Breast epithelium (tissue), 4 donors: ENCODE measurements around the gene TAS1R3. TPM values are rescaled to one million over a fixed set of nuclear protein-coding genes. Genes with fewer than 3 reads are reported as not detected.

ENCODE experiments used
- DNase-seq, 2 donors: peaks; one replicate each; pipeline ENCODE4 v3.0.0-alpha.2; 2019; ENCODE audit warnings: low spot score in 2 of 2
- H3K27ac ChIP-seq, 2 donors: fragments of 200-600 bp; sonication (generic) in 1 of 2; one replicate each; pipeline ENCODE4 v1.5.1; 2016 to 2019; ENCODE audit warnings: mild to moderate bottlenecking in 1 of 2
- H3K27me3 ChIP-seq, 2 donors: fragments of 200-600 bp; sonication (generic) in 1 of 2; one replicate each; pipeline versions ENCODE4 v1.5.1 to v1.6.0; 2017 to 2019; ENCODE audit warnings: control low read depth in 1 of 2, mild to moderate bottlenecking in 1 of 2
- H3K36me3 ChIP-seq: fragments of 200-600 bp; one replicate; pipeline ENCODE4 v1.5.1; 2019
- H3K4me1 ChIP-seq, 2 donors: fragments of 200-600 bp; sonication (generic); one replicate each; pipeline ENCODE4 v1.5.1; 2016 to 2019; ENCODE audit warnings: control low read depth in 1 of 2
- H3K4me3 ChIP-seq, 3 donors: fragments of 200-600 bp; sonication (generic); 1 replicate in 2 of 3; 2 replicates in 1 of 3; pipeline ENCODE4 v1.5.1; 2016 to 2019; ENCODE audit warnings: mild to moderate bottlenecking in 3 of 3, moderate library complexity in 2 of 3
- H3K9me3 ChIP-seq, 2 donors: fragments of 200-600 bp; sonication (generic) in 1 of 2; one replicate each; pipeline ENCODE4 v1.5.1; 2016 to 2019; ENCODE audit warnings: control low read depth in 1 of 2
- POLR2A ChIP-seq: fragments of 450-650 bp; IDR thresholded peaks from one replicate; pipeline ENCODE4 v1.6.1; 2016; ENCODE audit warnings: antibody characterized with exemption, mild to moderate bottlenecking, moderate library complexity
- POLR2AphosphoS5 ChIP-seq, 3 donors: sonication (generic); formaldehyde crosslinking; IDR thresholded peaks; one replicate each; pipeline ENCODE4 v1.6.1; 2017; ENCODE audit warnings: antibody characterized with exemption in 3 of 3
- intact Hi-C: fragments of 100-400 bp; cut with DNase I; formaldehyde crosslinking; loops from one replicate; pipeline ENCODE4 v1.15.1; 2023; ENCODE audit warnings: low total_unique reads
- total RNA-seq, 3 donors: library from RNA; depleted of rRNA; stranded (reverse); fragments of >200 nt; gene quantifications; one replicate each; pipeline ENCODE4 v1.1.0, GENCODE V29; 2016
- TF ChIP-seq, protein P1 (sequence below), 3 donors: fragments of 450-650 bp; IDR thresholded peaks; one replicate each; pipeline ENCODE4 v1.5.1; 2016 to 2017; ENCODE audit warnings: antibody characterized with exemption in 3 of 3, mild to moderate bottlenecking in 3 of 3, moderate library complexity in 3 of 3

The TAS1R3 gene
- total RNA-seq, 3 donors from 2014 or later: 0.16 to 0.33 TPM; not detected in 1

- DNase-seq: peak; percentile 98 to 99
- Histone ChIP-seq H3K9me3 (no peaks in the 10 kb centered on the region), H3K27me3 (no peaks in the 10 kb centered on the region), H3K36me3 (no peaks in the 10 kb centered on the region), H3K4me3 (peak within 1 kb of the TSS; percentile 98 to 99 (median 99)), H3K4me1 (peaks cover 13 to 15% of the 10 kb centered on the region in 2 donors), H3K27ac (peak within 1 kb of the TSS; percentile 95 to 98)
- TF ChIP-seq, protein P1, sequence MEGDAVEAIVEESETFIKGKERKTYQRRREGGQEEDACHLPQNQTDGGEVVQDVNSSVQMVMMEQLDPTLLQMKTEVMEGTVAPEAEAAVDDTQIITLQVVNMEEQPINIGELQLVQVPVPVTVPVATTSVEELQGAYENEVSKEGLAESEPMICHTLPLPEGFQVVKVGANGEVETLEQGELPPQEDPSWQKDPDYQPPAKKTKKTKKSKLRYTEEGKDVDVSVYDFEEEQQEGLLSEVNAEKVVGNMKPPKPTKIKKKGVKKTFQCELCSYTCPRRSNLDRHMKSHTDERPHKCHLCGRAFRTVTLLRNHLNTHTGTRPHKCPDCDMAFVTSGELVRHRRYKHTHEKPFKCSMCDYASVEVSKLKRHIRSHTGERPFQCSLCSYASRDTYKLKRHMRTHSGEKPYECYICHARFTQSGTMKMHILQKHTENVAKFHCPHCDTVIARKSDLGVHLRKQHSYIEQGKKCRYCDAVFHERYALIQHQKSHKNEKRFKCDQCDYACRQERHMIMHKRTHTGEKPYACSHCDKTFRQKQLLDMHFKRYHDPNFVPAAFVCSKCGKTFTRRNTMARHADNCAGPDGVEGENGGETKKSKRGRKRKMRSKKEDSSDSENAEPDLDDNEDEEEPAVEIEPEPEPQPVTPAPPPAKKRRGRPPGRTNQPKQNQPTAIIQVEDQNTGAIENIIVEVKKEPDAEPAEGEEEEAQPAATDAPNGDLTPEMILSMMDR (IDR thresholded peaks at IDR 0.05): peak in 1 of 3 donors; percentile 32
- TF ChIP-seq POLR2A (peak; percentile 36), POLR2AphosphoS5 (IDR thresholded peaks at IDR 0.05) (peak; percentile 94 to 98 (median 97))
- intact Hi-C loops: no loop called here
Observed at GRCh38 chr1:1374929-1375662, 44.0 kb downstream of the TAS1R3 start, which contains the start of gene AURKAIP1. AURKAIP1 (minus strand) TSS chr1:1375207; CDS start chr1:1374756, 451 bp downstream.

DNA sequence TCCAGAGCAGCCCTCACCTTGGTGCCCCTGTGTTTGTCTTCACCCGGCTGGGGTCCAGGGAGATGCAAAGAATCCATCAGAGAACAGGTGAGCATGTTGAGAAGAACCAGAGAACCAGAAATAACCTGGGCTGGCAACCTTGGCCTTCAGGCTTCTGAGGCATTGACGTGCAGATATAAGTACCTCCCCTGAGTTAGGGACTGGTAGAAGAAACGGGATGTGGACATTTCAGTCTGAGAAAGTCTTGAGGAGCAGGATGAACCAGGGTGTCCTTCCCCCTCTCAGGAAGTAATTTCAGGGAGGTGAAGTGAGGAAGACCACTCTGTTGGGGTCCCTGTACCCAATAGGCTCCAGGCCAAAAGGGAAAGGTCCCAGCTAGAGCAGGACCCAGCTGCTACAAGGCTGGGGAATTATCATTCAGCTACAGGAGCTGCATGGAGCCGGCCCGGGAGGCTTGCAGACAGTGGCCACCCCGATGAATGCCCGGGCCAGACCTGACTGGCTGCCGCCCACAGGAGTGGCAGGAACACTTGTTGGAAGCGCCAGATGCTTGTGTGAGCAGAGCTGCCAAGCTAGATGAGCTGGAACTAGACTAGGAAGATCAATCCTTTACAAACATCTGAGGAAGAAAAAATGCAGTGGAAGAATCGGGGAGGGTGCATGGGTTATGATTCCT is 45.6 kb downstream of the TAS1R3 start:
- H3K27me3 ChIP-seq: no peaks in the 10 kb centered on the region
- TF ChIP-seq, protein P1 (IDR thresholded peaks at IDR 0.05): no peak
- DNase-seq: no peak
- H3K4me1 ChIP-seq: peaks cover 13% of the 10 kb centered on the region in 2 donors
- no peak overlapping the region for H3K4me3 ChIP-seq
- intact Hi-C loops: no loop called here
- H3K27ac ChIP-seq: peak overlapping the region; percentile 95 to 98
- no peaks in the 10 kb centered on the region for H3K36me3 ChIP-seq
- no peaks in the 10 kb centered on the region for H3K9me3 ChIP-seq

GRCh38 chr1:1377540-1378205 is 46.6 kb downstream of the TAS1R3 start:
- TF ChIP-seq POLR2AphosphoS5 (IDR thresholded peaks at IDR 0.05) (no peak), POLR2A (no peak)
- TF ChIP-seq, protein P1 (IDR thresholded peaks at IDR 0.05): no peak

DNA sequence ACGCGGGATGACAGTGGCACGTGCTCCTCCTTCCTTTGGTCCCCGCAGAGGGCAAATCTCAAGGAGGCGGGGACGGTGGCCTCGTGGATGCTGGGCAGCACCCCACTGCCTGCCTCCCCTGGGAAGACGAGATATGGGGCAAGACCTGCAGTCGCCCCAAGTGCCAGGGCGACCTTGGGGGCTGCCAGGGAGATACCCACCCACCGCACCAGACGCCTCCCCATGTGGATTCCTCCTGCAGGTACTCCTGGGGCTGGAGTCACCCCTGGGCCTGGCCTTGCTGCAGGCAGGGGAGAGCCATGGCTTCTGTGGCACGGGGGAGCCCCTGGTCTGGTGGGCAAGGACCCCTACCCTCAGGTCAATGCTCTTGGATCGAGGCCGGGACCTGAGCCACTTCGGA is 49.8 kb downstream of the TAS1R3 start:
- H3K27me3 ChIP-seq: no peaks in the 10 kb centered on the region
- no peak for DNase-seq
- no peaks in the 10 kb centered on the region for H3K36me3 ChIP-seq
- intact Hi-C loops: no loop called here
- H3K4me1 ChIP-seq: no peaks in the 10 kb centered on the region
- TF ChIP-seq POLR2A (no peak), POLR2AphosphoS5 (IDR thresholded peaks at IDR 0.05) (no peak)
- TF ChIP-seq, protein P1 (IDR thresholded peaks at IDR 0.05): no peak
- H3K27ac ChIP-seq: no peak overlapping the region
- H3K4me3 ChIP-seq: no peak overlapping the region
- H3K9me3 ChIP-seq: no peaks in the 10 kb centered on the region

More at GRCh38 chr1:1377540-1378205, 46.6 kb downstream of the TAS1R3 start:
- DNase-seq: no peak
- Histone ChIP-seq H3K4me3 (no peak overlapping the region), H3K4me1 (peaks cover 8 to 13% of the 10 kb centered on the region in 2 donors), H3K36me3 (no peaks in the 10 kb centered on the region), H3K9me3 (no peaks in the 10 kb centered on the region), H3K27ac (no peak overlapping the region), H3K27me3 (no peaks in the 10 kb centered on the region)
- intact Hi-C loops: no loop called here
